GM23248 (cell line): Measurements from ENCODE around the gene DUSP22. TPM values are rescaled to one million over a fixed set of nuclear protein-coding genes. Genes with fewer than 3 reads are reported as not detected.
A peak's percentile ranks its signal among the peaks of the same experiment; 100 is the strongest.

Experiments
- DNase-seq: peaks from one replicate; pipeline ENCODE4 v3.0.0-alpha.2; 2015
- H2AFZ ChIP-seq: fragments of 200-600 bp; sonication (generic); 2 replicates; pipeline ENCODE4 v1.6.1; 2016; ENCODE audit warnings: antibody characterized with exemption
- H3F3A ChIP-seq: fragments of 200-600 bp; sonication (generic); 2 replicates; pipeline ENCODE4 v1.6.1; 2016; ENCODE audit warnings: mild to moderate bottlenecking, antibody characterized with exemption, mixed run types; ENCODE audit not compliant: insufficient read depth
- H3K27ac ChIP-seq: fragments of 200-600 bp; sonication (generic); 2 replicates; pipeline ENCODE4 v1.5.1; 2016; ENCODE audit warnings: mild to moderate bottlenecking
- H3K27me3 ChIP-seq: fragments of 200-600 bp; sonication (generic); replicated peaks from 2 replicates; pipeline ENCODE4 v1.6.1; 2016; ENCODE audit warnings: mild to moderate bottlenecking; ENCODE audit not compliant: insufficient read depth
- H3K36me3 ChIP-seq: fragments of 200-600 bp; sonication (generic); 2 replicates; pipeline ENCODE4 v1.6.1; 2016; ENCODE audit warnings: low read depth, mild to moderate bottlenecking
- H3K4me1 ChIP-seq: fragments of 200-600 bp; sonication (generic); 2 replicates; pipeline ENCODE4 v1.6.1; 2016; ENCODE audit warnings: mild to moderate bottlenecking; ENCODE audit not compliant: insufficient read depth
- H3K4me2 ChIP-seq: fragments of 200-600 bp; sonication (generic); one replicate; pipeline ENCODE4 v1.6.1; 2016; ENCODE audit warnings: mild to moderate bottlenecking; ENCODE audit not compliant: unreplicated experiment
- H3K4me3 ChIP-seq: fragments of 200-600 bp; sonication (generic); 2 replicates; pipeline ENCODE4 v1.5.1; 2016; ENCODE audit warnings: mild to moderate bottlenecking
- H3K79me2 ChIP-seq: fragments of 200-600 bp; sonication (generic); 2 replicates; pipeline ENCODE4 v1.6.1; 2016; ENCODE audit warnings: mild to moderate bottlenecking; ENCODE audit not compliant: insufficient read depth
- H3K9ac ChIP-seq: fragments of 200-600 bp; sonication (generic); 2 replicates; pipeline ENCODE4 v1.6.1; 2016; ENCODE audit warnings: mild to moderate bottlenecking
- H3K9me2 ChIP-seq: fragments of 200-600 bp; sonication (generic); 2 replicates; pipeline ENCODE4 v1.6.1; 2016; ENCODE audit warnings: mixed run types, mild to moderate bottlenecking, moderate library complexity; ENCODE audit not compliant: insufficient read depth
- H3K9me3 ChIP-seq: fragments of 200-600 bp; sonication (generic); one replicate; pipeline ENCODE4 v1.6.1; 2017; ENCODE audit warnings: low read depth
- H4K20me1 ChIP-seq: fragments of 200-600 bp; sonication (generic); 2 replicates; pipeline ENCODE4 v1.6.0; 2016; ENCODE audit not compliant: insufficient read depth
- EZH2 ChIP-seq: fragments of 200-600 bp; sonication (generic); IDR thresholded peaks from 2 replicates; pipeline ENCODE4 v1.6.1; 2018; ENCODE audit warnings: antibody characterized with exemption, mild to moderate bottlenecking; ENCODE audit not compliant: insufficient read depth, poor library complexity, severe bottlenecking
- EZH2phosphoT487 ChIP-seq: fragments of 200-600 bp; sonication (generic); IDR thresholded peaks from 2 replicates; pipeline ENCODE4 v1.6.1; 2018; ENCODE audit warnings: antibody characterized with exemption, moderate library complexity, mild to moderate bottlenecking, low read depth; ENCODE audit not compliant: insufficient read depth
- WGBS, 2 experiments: methylation state at CpG; one replicate each; pipeline ENCODE4 v1.1.6; 2015 to 2017; ENCODE audit warnings: low lambda C conversion rate in 2 of 2, low coverage in 1 of 2; ENCODE audit errors: missing lambda C conversion rate in 2 of 2; 5-methylcytosine and 5-hydroxymethylcytosine counted together
- in situ Hi-C: fragments of 300-500 bp; cut with MboI; formaldehyde crosslinking; loops from 2 replicates; pipeline ENCODE4 v1.15.0; 2020
- polyA plus RNA-seq: library from polyadenylated mRNA; unstranded; fragments of >200 nt; fragmentation: Nextera tagmentation; extraction: Ambion mirVana; gene quantifications from 2 replicates; pipeline ENCODE4 v1.2.1, GENCODE V29; 2016
- total RNA-seq: library from RNA; depleted of rRNA; stranded (reverse); fragments of >200 nt; shearing (Covaris generic); gene quantifications from 2 replicates; pipeline ENCODE4 v1.2.3, GENCODE V29; 2014

DUSP22 gene
- total and polyA plus RNA-seq, 2 experiments from 2014 or later = 12.4 to 15.7 TPM

GRCh38 chr6:250676-251075 lies 41.6 kb upstream of the DUSP22 start:
- TF ChIP-seq EZH2 (no peak), EZH2phosphoT487 (no peak)
- in situ Hi-C loops = no loop called here
- Histone ChIP-seq H3K36me3 (no peaks in the 10 kb centered on the region), H3K4me2 (no peak overlapping the region), H3K79me2 (no peaks in the 10 kb centered on the region), H3K9me3 (no peaks in the 10 kb centered on the region), H3F3A (no peaks in the 10 kb centered on the region), H3K4me1 (no peaks in the 10 kb centered on the region), H3K9me2 (no peaks in the 10 kb centered on the region), H3K4me3 (no peak overlapping the region), H4K20me1 (no peaks in the 10 kb centered on the region), H3K27ac (no peak overlapping the region), H3K27me3 (0 out of 2 replicates have a peak, but pooled peaks cover 7% of the 10 kb centered on the region), H3K9ac (no peak overlapping the region), H2AFZ (no peak overlapping the region)
- no peak for DNase-seq

DNA sequence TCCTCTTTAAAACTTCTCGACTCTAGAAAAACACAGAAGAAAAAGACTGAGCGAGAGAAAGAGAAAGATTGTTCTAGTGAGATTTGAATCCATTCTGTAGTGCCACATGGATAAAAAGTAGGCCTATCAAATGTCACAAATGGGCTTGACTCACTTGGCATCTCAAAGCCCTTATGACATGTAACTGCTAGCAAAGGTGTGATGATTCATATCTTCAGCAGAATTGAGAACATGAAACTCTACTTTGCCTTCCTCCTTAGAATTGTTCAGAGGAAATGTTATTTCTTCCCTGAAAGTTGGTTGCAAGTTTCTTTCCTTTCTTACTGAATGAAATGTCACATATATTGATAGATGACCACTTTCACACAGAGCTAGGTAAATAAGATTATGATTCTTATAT lies 40.4 kb upstream of the DUSP22 start:
- H3K9me3 ChIP-seq = no peaks in the 10 kb centered on the region
- H3K27ac ChIP-seq = no peak overlapping the region
- H3K4me3 ChIP-seq = no peak overlapping the region
- no peak for DNase-seq
- no peaks in the 10 kb centered on the region for H3K79me2 ChIP-seq
- H2AFZ ChIP-seq = no peak overlapping the region
- no peak overlapping the region for H3K4me2 ChIP-seq
- H4K20me1 ChIP-seq = no peaks in the 10 kb centered on the region
- TF ChIP-seq EZH2phosphoT487 (no peak), EZH2 (no peak)
- no peak overlapping the region for H3K9ac ChIP-seq
- WGBS, 2 experiments = 50 to 56% methylated on average over 2 of the region's 2 CpGs
- H3K9me2 ChIP-seq = no peaks in the 10 kb centered on the region
- H3K36me3 ChIP-seq = no peaks in the 10 kb centered on the region
- H3K4me1 ChIP-seq = no peaks in the 10 kb centered on the region
- H3F3A ChIP-seq = no peaks in the 10 kb centered on the region
- H3K27me3 ChIP-seq = 0 out of 2 replicates have a peak, but pooled peaks cover 7% of the 10 kb centered on the region
- in situ Hi-C loops = no loop called here

DNA sequence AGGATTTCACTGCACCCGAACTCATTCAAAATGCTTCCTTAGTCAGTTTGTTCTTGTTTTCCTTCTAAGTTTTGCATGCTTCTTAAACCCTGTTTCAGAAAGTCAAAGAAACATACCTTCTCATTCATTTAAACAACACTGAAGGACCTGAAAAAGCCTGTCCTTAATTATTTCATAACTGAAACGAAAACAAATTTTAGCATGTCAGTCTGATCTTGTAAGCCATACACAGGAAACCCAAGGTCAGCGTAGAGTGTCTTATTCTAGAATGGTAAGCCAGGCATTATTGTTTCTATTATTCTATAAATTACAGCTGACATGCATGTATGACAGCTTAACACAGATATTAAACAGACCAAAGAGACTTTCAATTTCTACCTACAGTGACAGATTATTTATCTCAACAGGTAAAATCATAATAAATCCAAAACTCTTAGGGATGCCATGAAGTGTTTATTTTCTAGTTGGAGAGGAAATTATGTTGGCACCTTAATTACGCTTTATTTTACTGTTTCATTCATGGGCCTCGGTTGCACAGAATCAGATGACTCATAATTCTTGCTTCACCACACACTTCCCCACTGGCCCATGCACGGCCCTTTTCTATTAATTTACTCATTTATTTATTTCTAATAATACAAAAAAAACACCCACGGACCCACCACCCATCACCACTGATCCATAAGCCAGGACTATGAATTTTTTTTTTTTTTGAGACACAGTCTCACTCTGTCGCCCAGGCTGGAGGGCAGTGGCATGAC lies 39.3 kb upstream of the DUSP22 start:
- Histone ChIP-seq H3K4me3 (no peak overlapping the region), H3K9me2 (no peaks in the 10 kb centered on the region), H3K27ac (no peak overlapping the region), H3K9ac (no peak overlapping the region), H4K20me1 (no peaks in the 10 kb centered on the region), H3K4me1 (no peaks in the 10 kb centered on the region), H3K79me2 (no peaks in the 10 kb centered on the region), H3F3A (no peaks in the 10 kb centered on the region), H3K27me3 (0 out of 2 replicates have a peak, but pooled peaks cover 7% of the 10 kb centered on the region), H3K4me2 (no peak overlapping the region), H3K9me3 (no peaks in the 10 kb centered on the region), H2AFZ (no peak overlapping the region), H3K36me3 (no peaks in the 10 kb centered on the region)
- TF ChIP-seq EZH2phosphoT487 = no peak
- no peak for TF ChIP-seq EZH2
- peak; percentile 24 for DNase-seq
- in situ Hi-C loops = no loop called here
- WGBS, 2 experiments = 40 to 51% methylated on average over 8 of the region's 8 CpGs

DNA sequence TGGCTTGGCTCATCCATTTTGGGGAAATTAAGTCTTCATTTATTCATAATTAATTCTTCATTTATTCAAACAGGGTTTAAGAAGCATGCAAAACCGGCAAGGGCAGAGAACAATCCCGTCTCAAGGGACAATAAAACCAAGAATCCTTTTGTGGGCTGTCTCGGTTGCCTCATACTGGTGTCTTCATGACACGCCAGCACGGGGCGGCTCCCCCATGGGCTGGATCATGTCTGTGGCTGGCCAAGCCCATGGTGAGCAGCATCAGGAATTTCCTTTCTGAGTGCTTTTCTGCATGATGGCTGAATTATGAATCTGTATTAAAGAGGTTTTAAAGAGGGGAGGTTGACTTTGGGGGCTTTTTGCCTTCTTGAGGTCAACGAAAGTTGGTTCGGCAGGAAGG lies 38.3 kb upstream of the DUSP22 start:
- H3K9me2 ChIP-seq = no peaks in the 10 kb centered on the region
- H3K4me1 ChIP-seq = no peaks in the 10 kb centered on the region
- 41 to 49% methylated on average over 8 of the region's 8 CpGs for WGBS, 2 experiments
- no peak for TF ChIP-seq EZH2
- TF ChIP-seq EZH2phosphoT487 = no peak
- in situ Hi-C loops = no loop called here
- H3K36me3 ChIP-seq = no peaks in the 10 kb centered on the region
- no peak overlapping the region for H3K27ac ChIP-seq
- H2AFZ ChIP-seq = no peak overlapping the region
- no peaks in the 10 kb centered on the region for H3F3A ChIP-seq
- no peak overlapping the region for H3K4me2 ChIP-seq
- H3K27me3 ChIP-seq = 0 out of 2 replicates have a peak, but pooled peaks cover 7% of the 10 kb centered on the region
- H3K9ac ChIP-seq = no peak overlapping the region
- no peak overlapping the region for H3K4me3 ChIP-seq
- no peaks in the 10 kb centered on the region for H4K20me1 ChIP-seq
- peak; percentile 49 for DNase-seq
- H3K9me3 ChIP-seq = no peaks in the 10 kb centered on the region
- no peaks in the 10 kb centered on the region for H3K79me2 ChIP-seq
